GM23338 (cell line): ENCODE results near the gene OBSL1.
A peak's percentile ranks its signal among the peaks of the same experiment; 100 is the strongest.

Experiments
- CREB1 ChIP-seq: fragments of 250-450 bp; sonication (Bioruptor Pico); IDR thresholded peaks from 2 replicates; pipeline ENCODE4 v1.5.0; 2020; ENCODE audit warnings: low read depth, mild to moderate bottlenecking, moderate library complexity
- CTCF ChIP-seq, 2 experiments: fragments of 200-600 bp in 1 of 2; sonication (generic) in 1 of 2; conservative IDR thresholded peaks; 2 replicates each; pipeline versions ENCODE4 v1.5.1 to v1.6.1; 2016 to 2017; ENCODE audit warnings: antibody characterized with exemption in 2 of 2, low read depth in 2 of 2, mild to moderate bottlenecking in 2 of 2, moderate library complexity in 1 of 2
- EZH2 ChIP-seq: fragments of 200-600 bp; sonication (generic); IDR thresholded peaks from one replicate; pipeline ENCODE4 v1.8.0; 2017; ENCODE audit warnings: antibody characterized with exemption, mild to moderate bottlenecking, low read depth; ENCODE audit not compliant: unreplicated experiment
- EZH2phosphoT487 ChIP-seq: fragments of 200-600 bp; sonication (generic); IDR thresholded peaks from one replicate; pipeline ENCODE4 v1.8.1; 2018; ENCODE audit warnings: antibody characterized with exemption; ENCODE audit not compliant: unreplicated experiment
- NANOG ChIP-seq: IDR thresholded peaks from 2 replicates; pipeline ENCODE4 v1.6.1; 2016; ENCODE audit warnings: antibody characterized with exemption, borderline replicate concordance
- STAT1 ChIP-seq: IDR thresholded peaks from one replicate; pipeline ENCODE4 v1.6.1; 2016; ENCODE audit warnings: antibody characterized with exemption; ENCODE audit not compliant: unreplicated experiment
- ZNF114 ChIP-seq: fragments of 250-450 bp; sonication (Bioruptor Pico); IDR thresholded peaks from 2 replicates; pipeline ENCODE4 v1.5.0; 2020; ENCODE audit warnings: mild to moderate bottlenecking, moderate library complexity

GRCh38 chr2:219523031-219523671 lies 48.2 kb downstream of the OBSL1 start:
- peak; percentile 71 to 80 for TF ChIP-seq CTCF (conservative IDR thresholded peaks at IDR 0.05; ENCODE audit: low read depth in 2 of 2)
- TF ChIP-seq NANOG = no peak
- TF ChIP-seq EZH2 = no peak
- no peak for TF ChIP-seq CREB1 (CRISPR knock-in tag)
- no peak for TF ChIP-seq EZH2phosphoT487
- TF ChIP-seq ZNF114 (CRISPR knock-in tag) = no peak
- no peak for TF ChIP-seq STAT1
